Hypothalamus (tissue), 51 donors: ENCODE measurements around the gene MAGI1.
A peak's percentile ranks its signal among the peaks of the same experiment; 100 is the strongest.
"Not testable (repeated sequence)": the region's sequence is repeated elsewhere in the genome, so short reads cannot be mapped to it uniquely, and the experiment has no call there.

ENCODE experiments used
- DNase-seq, 51 donors: peaks; one replicate each; lab custom pipeline; 2025; lab: John Stamatoyannopoulos, UW

MAGI1 gene

DNA sequence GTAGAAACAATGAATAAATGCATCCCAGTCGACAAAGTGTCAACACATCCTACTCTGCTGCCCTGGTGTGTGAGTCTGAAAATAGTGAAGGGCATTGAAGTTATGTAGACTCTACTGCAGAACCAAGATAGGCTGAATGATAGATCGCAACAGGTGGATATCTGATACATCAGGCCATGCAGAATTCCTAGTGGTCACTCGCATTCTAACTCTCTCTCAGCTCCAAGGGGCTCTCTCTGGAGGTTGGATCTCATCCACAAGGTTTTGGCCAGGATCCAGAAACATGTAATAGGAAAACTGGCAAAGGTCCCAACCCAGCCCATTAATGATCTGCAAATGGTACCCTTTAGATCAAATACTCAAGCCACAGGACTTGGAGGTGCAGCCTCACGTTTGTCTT is 514.1 kb downstream of the MAGI1 start:
- peak in 1 of 51 donors; percentile 0 for DNase-seq

DNA sequence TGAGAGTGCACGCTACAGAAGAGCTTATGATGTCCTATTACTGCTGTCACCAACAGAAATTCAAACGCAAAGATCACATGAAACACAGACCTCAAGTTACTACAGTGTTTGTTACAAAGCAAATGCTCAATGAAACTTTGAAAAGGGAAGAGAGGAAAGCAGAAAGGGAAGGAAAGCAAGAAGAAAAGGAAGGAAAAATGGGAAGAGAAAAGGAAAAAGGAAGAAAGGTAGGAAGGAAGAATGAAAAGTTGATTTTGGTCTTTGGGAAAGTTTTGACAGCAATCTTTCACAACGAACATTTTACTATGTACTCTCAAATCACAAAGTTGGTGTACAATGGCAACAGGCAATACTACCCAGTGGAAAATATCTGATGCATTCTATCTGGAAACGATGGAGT is 514.8 kb downstream of the MAGI1 start:
- DNase-seq = no peak

DNA sequence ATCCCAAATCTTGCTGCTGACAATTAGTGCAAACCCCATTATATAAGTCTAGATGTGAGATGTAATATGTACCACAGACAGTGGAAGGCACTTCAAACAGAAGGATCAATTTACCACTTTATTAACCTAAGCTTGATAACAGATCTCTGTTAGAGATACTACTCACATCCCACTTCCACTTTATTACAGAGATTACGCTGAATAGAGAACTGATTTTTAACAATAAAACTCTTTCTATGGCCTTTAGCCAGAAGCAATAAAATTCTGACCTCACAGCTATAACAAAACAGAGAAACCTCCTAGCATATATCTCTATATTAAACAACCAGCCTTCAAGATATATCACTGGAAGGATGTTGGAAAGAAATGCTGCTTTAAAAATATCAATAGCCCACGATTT is 517.7 kb downstream of the MAGI1 start:
- DNase-seq = no peak

DNA sequence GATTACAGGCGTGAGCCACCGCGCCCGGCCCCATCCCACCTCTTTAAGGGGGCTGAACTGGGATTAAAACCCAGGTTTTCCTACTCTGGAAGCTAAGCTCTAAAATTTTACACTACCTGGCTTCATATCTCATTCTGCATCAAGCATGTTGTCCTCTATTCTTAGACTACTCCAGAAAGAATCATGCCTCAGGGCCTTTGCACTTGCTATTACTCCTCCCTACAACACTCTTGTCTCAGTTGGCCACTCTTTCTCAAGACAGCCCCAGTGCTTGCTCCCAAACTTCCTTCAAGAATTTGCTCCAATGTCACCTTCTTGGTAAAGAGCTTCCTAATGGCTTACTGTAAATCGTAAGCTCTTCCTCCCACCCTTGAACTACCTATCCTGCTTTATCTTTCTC is 521.7 kb downstream of the MAGI1 start:
- DNase-seq = no peak

DNA sequence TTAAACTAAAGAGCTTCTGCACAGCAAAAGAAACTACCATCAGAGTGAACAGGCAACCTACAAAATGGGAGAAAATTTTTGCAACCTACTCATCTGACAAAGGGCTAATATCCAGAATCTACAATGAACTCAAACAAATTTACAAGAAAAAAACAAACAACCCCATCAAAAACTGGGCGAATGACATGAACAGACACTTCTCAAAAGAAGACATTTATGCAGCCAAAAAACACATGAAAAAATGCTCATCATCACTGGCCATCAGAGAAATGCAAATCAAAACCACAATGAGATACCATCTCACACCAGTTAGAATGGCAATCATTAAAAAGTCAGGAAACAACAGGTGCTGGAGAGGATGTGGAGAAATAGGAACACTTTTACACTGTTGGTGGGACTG is 524.4 kb downstream of the MAGI1 start:
- not testable (repeated sequence) for DNase-seq

DNA sequence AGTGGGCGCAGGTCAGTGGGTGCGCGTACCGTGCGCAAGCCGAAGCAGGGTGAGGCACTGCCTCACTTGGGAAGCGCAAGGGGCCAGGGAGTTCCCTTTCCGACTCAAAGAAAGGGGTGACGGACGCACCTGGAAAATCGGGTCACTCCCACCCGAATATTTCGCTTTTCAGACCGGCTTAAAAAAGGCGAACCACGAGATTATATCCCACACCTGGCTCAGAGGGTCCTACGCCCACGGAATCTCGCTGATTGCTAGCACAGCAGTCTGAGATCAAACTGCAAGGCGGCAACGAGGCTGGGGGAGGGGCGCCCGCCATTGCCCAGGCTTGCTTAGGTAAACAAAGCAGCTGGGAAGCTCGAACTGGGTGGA is 529.3 kb downstream of the MAGI1 start:
- not testable (repeated sequence) for DNase-seq

DNA sequence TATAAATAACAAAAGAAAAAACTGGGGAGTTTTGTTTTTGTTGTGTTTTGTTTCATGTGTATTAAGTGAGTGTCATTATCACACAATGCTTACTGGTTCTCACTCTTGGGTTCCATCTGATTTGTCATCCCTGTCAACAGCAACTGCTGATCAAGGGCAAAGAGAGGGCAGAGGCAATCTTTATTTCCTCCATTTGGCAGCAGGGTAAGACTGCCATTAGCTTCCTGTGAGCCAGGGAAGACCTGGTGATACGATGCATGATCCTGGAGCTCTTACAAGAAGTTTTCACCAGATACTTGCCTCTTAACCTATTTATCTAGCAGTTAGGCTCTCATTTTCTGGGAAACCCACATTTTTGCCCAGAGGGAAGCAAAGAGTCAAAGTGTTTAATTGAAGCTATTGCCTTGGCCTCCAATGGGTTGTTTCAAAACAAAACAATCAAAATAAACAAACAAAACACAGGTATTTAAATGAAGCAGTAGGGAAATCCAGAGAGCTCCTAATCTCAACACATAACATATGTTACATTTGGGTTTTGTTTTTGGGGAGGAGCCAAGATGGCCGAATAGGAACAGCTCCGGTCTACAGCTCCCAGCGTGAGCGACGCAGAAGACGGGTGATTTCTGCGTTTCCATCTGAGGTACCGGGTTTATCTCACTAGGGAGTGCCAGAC is 529.8 kb downstream of the MAGI1 start:
- no peak for DNase-seq

DNA sequence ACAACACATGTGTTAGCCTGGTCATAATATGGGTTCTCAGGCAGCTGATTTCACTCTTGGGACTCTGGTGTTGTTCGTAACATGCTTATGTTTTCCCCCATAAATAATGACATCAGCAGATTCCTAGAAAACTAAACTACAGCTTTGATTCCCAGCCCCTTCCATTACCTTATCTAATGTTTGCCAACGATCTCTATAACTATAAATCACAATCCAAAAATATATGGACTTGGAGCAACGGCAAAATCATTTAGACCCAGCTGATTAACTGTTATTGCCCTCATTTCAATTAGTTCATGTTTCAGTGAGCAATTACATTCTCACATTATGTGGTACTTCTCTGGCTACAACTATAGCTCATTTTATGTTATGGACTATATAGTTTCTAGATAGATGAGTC is 531.3 kb downstream of the MAGI1 start:
- DNase-seq = no peak

DNA sequence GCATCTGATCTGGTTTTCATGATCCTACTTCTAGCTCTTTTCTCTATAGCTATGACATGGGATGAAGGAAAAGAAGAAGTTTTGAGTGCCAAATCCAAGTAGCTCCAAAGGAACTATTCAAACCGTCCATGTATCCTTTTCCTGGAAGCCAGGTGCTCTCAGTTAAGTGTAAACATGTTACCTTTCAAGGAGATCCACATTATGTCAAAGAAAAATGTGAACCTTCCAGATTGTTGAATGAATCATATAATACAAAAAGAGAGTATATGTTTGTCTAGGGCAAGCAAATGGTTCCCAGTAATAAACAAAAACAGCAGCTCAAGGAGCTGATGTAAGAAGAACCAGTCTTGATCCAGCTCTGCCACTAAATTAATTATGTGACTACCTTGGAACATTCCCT is 534.9 kb downstream of the MAGI1 start:
- DNase-seq = no peak

DNA sequence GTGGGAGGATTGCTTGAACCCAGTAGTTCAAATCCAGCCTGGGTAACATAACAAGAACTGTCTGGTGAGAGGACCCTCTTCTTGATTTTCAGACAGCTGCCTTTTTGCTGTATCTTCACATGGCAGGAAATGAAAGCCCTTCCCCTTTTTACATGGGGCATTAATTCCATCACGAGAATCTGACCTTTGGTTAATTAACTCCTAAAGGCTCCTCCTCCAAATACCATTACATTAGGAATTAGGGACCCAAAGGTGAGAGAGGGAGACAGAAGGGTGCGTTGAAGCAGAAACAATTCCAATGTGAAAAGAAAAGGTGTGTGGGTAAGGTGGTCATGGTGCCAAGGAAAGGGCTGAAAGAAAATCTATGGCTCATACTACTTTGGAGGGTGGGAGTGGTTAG is 536.2 kb downstream of the MAGI1 start:
- no peak for DNase-seq

DNA sequence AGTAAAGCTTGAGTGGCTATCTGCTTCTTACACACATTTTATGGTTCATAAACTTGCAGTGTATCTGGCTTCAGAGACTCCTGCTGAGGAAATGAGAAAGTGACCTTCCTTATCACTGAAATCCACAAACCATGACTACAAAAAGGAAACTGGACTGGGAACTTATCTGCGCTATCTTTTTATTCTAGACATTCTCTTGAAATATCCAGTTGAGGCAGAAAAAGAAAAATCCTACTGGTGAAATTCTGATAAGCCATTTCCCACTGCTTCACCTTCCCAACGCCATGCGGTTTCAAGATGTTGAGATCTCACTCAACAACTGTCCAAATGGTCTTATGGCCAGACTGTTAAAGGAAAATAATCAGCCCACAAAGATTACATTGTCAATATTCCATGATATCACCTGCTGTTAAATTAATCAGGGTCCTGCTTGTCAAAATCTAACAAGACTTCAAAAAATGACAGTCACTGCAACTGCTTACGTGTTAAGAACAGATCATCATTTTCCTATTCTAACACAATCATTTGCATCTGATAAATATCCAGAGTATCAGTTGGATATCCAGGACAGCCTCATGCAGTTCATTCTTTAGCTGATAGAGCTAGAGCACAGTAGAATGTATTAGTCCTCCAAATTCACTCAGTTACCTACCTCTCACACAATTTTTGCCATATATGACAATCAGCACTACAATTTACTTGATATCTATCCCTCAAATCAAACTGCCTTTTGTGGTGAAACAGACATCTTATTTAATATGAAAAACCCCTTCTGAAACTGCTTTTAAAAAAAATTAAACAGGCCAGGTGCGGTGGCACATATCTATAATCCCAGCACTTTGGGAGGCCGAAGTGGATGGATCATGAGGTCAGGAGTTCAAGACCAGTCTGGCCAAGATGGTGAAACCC is 538.1 kb downstream of the MAGI1 start:
- no peak for DNase-seq

DNA sequence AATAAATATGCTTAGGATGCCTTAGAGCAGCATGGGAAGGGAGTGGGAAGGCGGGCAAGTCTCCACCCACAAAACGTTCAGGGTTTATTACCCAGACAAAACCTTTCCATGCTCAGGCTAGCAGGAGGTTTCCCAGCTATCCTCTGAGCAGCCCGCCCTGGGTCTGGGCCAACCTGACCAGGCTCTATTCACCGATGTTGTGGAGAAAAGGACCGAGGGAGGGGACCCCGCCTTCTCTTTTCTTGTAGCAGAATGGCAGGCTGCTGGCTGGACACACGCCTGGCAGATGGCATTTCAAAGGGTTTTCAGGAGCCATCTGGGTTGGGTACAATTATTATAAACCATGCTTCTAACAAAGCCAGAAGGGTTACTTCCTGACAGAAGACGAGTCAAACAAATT is 540.9 kb downstream of the MAGI1 start:
- DNase-seq = peak in 33 of 51 donors; percentile 2 to 59 (median 35)

DNA sequence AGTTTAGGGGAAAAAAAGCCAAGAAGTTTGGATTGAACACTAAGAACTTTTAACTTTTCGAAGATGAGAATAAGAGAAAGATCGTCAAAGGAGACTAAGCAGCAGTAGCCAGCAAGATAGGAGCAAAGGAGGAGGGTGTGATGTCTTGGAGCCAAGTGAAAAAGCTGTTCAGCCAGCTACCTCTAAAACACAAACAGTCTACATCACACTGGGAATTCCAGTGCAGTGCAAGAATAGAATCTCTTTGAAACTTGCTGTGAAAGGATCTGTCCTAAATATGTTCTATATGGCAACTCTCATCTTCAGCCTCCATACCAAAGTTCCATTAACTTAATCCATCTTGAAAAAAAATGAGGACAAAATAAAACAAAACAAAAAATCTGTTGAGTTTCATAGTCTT is 541.5 kb downstream of the MAGI1 start:
- no peak for DNase-seq

DNA sequence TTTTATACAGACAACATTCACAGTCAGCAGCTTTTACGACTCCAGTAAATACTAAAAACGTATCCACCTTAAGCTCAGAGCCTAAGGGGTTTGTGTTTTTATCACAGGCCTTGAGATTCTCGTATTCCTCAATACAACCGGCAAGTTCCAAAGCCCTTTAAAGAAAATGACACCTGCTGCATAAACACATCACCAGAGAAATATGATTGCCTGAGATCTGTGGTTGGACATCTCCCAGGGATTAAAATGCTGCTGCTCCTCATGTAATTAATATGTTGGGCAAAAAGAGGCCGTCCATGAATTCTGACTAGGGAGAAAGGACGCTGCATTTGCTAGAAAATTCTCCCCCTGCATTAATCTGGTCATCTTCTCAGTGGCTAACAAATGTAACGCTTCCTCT is 544.8 kb downstream of the MAGI1 start:
- DNase-seq = no peak

DNA sequence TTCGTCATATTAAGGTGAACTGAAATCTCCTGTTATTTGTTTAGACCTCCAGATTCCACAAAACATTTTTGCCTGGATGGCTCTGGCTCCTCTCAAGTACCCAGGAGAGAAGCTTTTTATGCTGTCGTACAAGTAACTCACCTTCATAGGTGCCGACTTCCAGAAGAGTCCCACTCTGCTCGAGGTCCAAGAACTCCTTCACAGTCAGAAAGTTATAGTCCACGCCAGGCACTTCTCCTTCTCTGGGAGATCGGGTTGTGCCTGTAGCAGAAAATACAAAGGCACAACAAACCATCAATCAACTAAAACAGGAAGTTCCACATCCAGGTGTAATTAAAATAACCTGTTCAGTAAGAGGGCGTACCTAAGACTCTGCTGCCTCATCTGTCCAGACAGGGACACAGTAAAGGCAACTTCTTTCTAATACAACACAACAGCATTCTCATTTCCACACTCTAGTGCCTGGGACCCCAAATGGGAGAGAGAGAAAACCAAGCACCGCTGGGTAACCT is 545.3 kb downstream of the MAGI1 start:
- no peak for DNase-seq

DNA sequence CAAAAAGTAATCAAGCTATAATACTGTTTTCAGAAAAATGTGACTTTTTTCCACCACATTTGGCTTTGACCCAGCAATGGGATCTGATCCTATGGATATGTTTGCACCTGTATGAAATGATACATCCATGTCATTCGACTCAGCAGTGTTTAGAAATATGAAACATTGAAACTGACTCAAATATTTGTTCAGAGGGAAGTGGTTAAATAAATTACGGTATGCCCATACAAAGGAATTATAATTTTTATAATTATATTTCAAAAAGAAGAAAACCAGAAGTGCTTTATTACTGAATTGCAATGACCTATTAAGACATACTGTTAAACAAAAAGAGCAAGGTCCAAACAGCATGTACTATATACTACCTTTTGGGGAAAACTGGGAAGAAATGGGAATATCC is 546.5 kb downstream of the MAGI1 start:
- DNase-seq = no peak

DNA sequence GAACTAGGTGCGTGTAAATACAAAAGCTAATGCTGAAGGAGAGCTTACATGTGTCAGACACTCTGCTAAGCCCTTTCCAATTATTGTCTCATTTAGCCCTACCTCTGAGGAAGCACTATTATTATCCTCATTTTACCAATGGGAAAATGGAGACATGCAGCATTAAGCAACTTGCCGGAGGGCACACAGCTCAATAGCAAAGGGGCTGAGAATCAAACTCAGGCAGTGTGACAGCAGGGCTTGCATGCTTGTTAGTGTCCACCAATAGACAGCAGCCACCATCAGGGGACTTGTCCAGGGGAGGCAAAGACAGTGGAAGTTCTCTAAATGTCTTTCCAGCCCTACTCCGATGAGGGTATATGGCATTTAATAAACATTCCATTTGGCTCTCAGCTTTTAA is 548.6 kb downstream of the MAGI1 start:
- DNase-seq = no peak

DNA sequence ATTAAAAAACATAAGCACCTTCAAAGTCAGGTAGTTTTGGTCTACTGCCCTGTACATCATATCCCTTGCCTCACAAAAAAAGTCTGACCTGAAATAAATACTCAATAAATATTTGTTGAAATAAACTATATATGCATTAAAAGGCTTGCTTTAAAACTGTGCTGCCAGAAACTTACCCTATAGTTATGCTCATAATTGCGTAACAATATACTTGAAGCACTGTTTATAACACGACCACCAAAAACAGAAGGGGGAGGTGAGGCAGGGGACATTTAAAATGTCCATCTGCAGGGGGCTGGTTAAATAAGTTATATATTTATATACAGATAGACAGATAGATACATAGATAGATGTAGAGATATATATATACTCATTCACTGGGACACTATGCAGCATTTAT is 549.5 kb downstream of the MAGI1 start:
- DNase-seq = no peak

DNA sequence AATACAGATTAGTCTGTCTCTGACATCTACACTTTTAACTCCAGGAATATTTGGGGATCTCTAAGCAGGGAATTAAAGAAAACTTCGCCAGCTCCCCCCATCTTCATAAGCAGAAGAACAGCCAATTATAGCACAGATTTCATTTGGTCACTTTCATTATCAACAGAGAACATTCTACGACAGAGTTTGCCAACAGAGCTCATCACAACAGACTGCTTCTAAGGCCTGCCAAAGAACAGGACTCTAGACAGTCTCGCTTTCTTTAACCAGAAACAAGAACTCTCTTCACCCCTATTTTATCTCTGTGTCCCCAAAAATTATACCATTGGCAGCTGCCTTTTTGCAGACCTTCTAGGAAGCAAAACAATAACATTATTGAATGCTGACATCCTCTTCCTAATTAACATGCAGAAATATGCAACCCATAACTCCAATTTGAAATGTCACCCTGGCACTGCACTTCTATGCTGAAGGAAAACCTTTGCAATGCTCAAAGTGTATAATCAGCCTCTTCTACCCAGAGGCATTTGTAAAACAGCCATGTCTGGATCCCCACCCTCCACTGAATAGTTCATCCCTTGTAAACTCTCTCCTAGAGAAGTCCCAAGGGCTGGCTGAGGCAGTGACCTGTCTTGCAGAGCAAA is 552.8 kb downstream of the MAGI1 start:
- DNase-seq = peak in 9 of 51 donors; percentile 1 to 57 (median 6)

DNA sequence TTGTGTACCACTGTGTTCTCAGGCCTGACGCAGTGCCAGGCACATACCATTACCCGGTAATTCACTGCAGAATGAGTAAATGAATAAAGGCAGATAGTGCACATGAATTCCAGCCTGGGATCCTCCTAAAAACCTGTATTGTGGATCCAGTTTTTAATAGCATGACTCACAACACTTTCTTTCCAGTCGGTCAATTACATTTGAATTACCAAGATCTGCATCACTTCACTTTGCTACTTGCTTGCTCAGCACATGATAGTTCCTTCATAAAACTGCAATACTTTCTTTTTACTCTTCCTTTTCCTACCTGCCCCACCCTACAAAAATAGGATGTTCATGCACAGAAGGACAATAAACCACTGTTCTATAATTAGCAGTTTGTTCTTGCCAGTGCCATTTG is 553.8 kb downstream of the MAGI1 start:
- DNase-seq = no peak

DNA sequence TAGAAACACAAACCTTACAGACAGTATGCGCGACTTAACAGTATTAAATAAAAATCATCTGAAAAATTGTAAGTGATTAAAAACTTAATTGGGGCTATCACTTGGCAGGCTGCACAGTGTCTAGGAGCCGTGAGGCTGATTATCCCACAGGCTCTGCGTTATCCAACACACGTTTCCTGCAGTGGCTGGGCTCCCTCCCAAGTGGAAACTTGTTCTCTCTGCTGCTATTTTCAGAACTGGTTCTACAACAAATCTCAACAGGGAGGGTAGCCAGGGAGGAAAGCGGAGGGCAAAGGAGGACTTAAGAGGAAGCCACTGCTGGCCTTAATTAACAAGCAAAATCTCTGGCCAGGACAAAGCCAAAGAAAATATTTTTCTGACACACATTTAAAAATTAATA is 555.2 kb downstream of the MAGI1 start:
- peak in 27 of 51 donors; percentile 6 to 67 (median 40) for DNase-seq

DNA sequence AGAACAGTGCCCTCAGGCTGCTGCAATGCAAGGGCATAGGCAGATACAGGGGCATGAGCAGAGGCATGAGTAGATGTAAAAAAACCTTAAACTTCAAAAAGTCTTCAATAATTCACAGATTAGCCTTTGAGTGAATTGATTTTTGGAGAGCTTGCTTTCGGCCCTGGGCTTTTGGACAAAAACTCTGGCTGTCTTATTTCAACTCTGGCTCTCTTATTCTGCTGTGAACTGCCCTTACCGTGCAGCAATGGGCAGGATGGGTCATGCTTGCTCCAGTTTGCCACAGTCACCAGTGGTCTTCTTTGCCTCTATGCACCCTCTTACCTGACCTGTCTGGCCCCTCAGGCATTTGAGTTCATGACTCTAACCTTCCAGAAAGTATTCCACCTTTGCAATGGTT is 555.7 kb downstream of the MAGI1 start:
- no peak for DNase-seq
